GM23338 (cell line): ENCODE data around the gene MARCKSL1. TPM values are rescaled to one million over a fixed set of nuclear protein-coding genes. Genes with fewer than 3 reads are reported as not detected.

Experiments used
- ATAC-seq: fragments of 200-7000 bp; cut with Tn5 transposase; 3 replicates; pipeline ENCODE4 v1.9.1; 2020
- DNase-seq: peaks from one replicate; pipeline ENCODE4 v3.0.0-alpha.2; 2015; ENCODE audit warnings: low spot score
- H2AFZ ChIP-seq: fragments of 200-600 bp; sonication (generic); 2 replicates; pipeline ENCODE4 v1.8.0; 2016; ENCODE audit warnings: antibody characterized with exemption, mild to moderate bottlenecking, moderate library complexity
- H3F3A ChIP-seq: fragments of 200-600 bp; sonication (generic); replicated peaks from 2 replicates; pipeline ENCODE4 v1.8.0; 2017; ENCODE audit warnings: antibody characterized with exemption, mixed run types, low read depth
- H3K27ac ChIP-seq: fragments of 200-600 bp; sonication (generic); 2 replicates; pipeline ENCODE4 v1.6.1; 2016; ENCODE audit warnings: low read depth
- H3K27me3 ChIP-seq: fragments of 200-600 bp; sonication (generic); 2 replicates; pipeline ENCODE4 v1.8.0; 2016; ENCODE audit warnings: mild to moderate bottlenecking, mixed run types, moderate library complexity; ENCODE audit not compliant: insufficient read depth
- H3K36me3 ChIP-seq: fragments of 200-600 bp; sonication (generic); 2 replicates; pipeline ENCODE4 v1.8.0; 2016; ENCODE audit warnings: mild to moderate bottlenecking; ENCODE audit not compliant: insufficient read depth
- H3K4me1 ChIP-seq: fragments of 200-600 bp; sonication (generic); 2 replicates; pipeline ENCODE4 v1.8.0; 2016; ENCODE audit warnings: mild to moderate bottlenecking, moderate library complexity; ENCODE audit not compliant: insufficient read depth
- H3K4me2 ChIP-seq: fragments of 200-600 bp; sonication (generic); 2 replicates; pipeline ENCODE4 v1.7.1; 2017; ENCODE audit warnings: mixed run types
- H3K4me3 ChIP-seq: fragments of 200-600 bp; sonication (generic); 2 replicates; pipeline ENCODE4 v1.6.1; 2016; ENCODE audit warnings: mixed run types
- H3K79me2 ChIP-seq: fragments of 200-600 bp; sonication (generic); replicated peaks from 2 replicates; pipeline ENCODE4 v1.8.0; 2017; ENCODE audit warnings: mild to moderate bottlenecking; ENCODE audit not compliant: insufficient read depth
- H3K9me2 ChIP-seq: fragments of 200-600 bp; sonication (generic); 2 replicates; pipeline ENCODE4 v1.8.0; 2017; ENCODE audit not compliant: insufficient read depth
- H4K20me1 ChIP-seq: fragments of 200-600 bp; sonication (generic); replicated peaks from 2 replicates; pipeline ENCODE4 v1.8.0; 2017; ENCODE audit warnings: mild to moderate bottlenecking; ENCODE audit not compliant: insufficient read depth
- H3K27ac Mint-ChIP-seq: 2 replicates; pipeline ENCODE4 v1.8.0; 2020; ENCODE audit warnings: inconsistent platforms, mild to moderate bottlenecking, moderate library complexity, mixed read lengths
- H3K27me3 Mint-ChIP-seq: 3 replicates; pipeline ENCODE4 v1.8.0; 2022; ENCODE audit warnings: low read depth, mild to moderate bottlenecking, moderate library complexity, mixed read lengths, inconsistent platforms; ENCODE audit not compliant: insufficient read depth, poor library complexity
- H3K36me3 Mint-ChIP-seq: 3 replicates; pipeline ENCODE4 v1.8.0; 2021; ENCODE audit warnings: low read depth, mild to moderate bottlenecking, inconsistent platforms, moderate library complexity, mixed read lengths
- H3K4me1 Mint-ChIP-seq: 3 replicates; pipeline ENCODE4 v1.8.0; 2020; ENCODE audit warnings: mild to moderate bottlenecking, inconsistent platforms, mixed read lengths
- H3K4me3 Mint-ChIP-seq: 3 replicates; pipeline ENCODE4 v1.8.0; 2021; ENCODE audit warnings: moderate library complexity, mild to moderate bottlenecking, inconsistent platforms, mixed read lengths
- H3K9me3 Mint-ChIP-seq: 3 replicates; pipeline ENCODE4 v1.8.0; 2020; ENCODE audit warnings: moderate library complexity, mild to moderate bottlenecking, inconsistent platforms, mixed read lengths
- CREB1 ChIP-seq: fragments of 250-450 bp; sonication (Bioruptor Pico); IDR thresholded peaks from 2 replicates; pipeline ENCODE4 v1.5.0; 2020; ENCODE audit warnings: low read depth, mild to moderate bottlenecking, moderate library complexity
- CTCF ChIP-seq, 2 experiments: fragments of 200-600 bp in 1 of 2; sonication (generic) in 1 of 2; conservative IDR thresholded peaks; 2 replicates each; pipeline versions ENCODE4 v1.5.1 to v1.6.1; 2016 to 2017; ENCODE audit warnings: antibody characterized with exemption in 2 of 2, low read depth in 2 of 2, mild to moderate bottlenecking in 2 of 2, moderate library complexity in 1 of 2
- ETS1 ChIP-seq: IDR thresholded peaks from 2 replicates; pipeline ENCODE4 v1.6.1; 2016; ENCODE audit warnings: antibody characterized with exemption
- EZH2 ChIP-seq: fragments of 200-600 bp; sonication (generic); IDR thresholded peaks from one replicate; pipeline ENCODE4 v1.8.0; 2017; ENCODE audit warnings: antibody characterized with exemption, mild to moderate bottlenecking, low read depth; ENCODE audit not compliant: unreplicated experiment
- EZH2phosphoT487 ChIP-seq: fragments of 200-600 bp; sonication (generic); IDR thresholded peaks from one replicate; pipeline ENCODE4 v1.8.1; 2018; ENCODE audit warnings: antibody characterized with exemption; ENCODE audit not compliant: unreplicated experiment
- JUNB ChIP-seq: IDR thresholded peaks from one replicate; pipeline ENCODE4 v1.6.1; 2016; ENCODE audit warnings: antibody characterized with exemption; ENCODE audit not compliant: unreplicated experiment
- NANOG ChIP-seq: IDR thresholded peaks from 2 replicates; pipeline ENCODE4 v1.6.1; 2016; ENCODE audit warnings: antibody characterized with exemption, borderline replicate concordance
- POLR2AphosphoS5 ChIP-seq: IDR thresholded peaks from 2 replicates; pipeline ENCODE4 v1.6.1; 2016; ENCODE audit warnings: antibody characterized with exemption, low read depth
- REST ChIP-seq: IDR thresholded peaks from one replicate; pipeline ENCODE4 v1.6.1; 2018; ENCODE audit warnings: antibody characterized with exemption; ENCODE audit not compliant: unreplicated experiment
- STAT1 ChIP-seq: IDR thresholded peaks from one replicate; pipeline ENCODE4 v1.6.1; 2016; ENCODE audit warnings: antibody characterized with exemption; ENCODE audit not compliant: unreplicated experiment
- ZNF331 ChIP-seq: fragments of 250-450 bp; sonication (Bioruptor Pico); IDR thresholded peaks from 2 replicates; pipeline ENCODE4 v1.5.0; 2020; ENCODE audit warnings: low read depth, mild to moderate bottlenecking, moderate library complexity
- polyA plus RNA-seq: library from polyadenylated mRNA; unstranded; fragments of >200 nt; fragmentation: Nextera tagmentation; extraction: Ambion mirVana; gene quantifications from 2 replicates; pipeline ENCODE4 v1.2.1, GENCODE V29; 2016
- total RNA-seq: library from RNA; depleted of rRNA; stranded (reverse); fragments of >200 nt; shearing (Covaris generic); gene quantifications from 2 replicates; pipeline ENCODE4 v1.2.3, GENCODE V29; 2014

MARCKSL1 gene
- total and polyA plus RNA-seq, 2 experiments from 2014 or later: 329 to 553 TPM

- TF ChIP-seq CREB1 (CRISPR knock-in tag): no peak
- no peak for TF ChIP-seq ETS1
- no peak for TF ChIP-seq POLR2AphosphoS5
- TF ChIP-seq EZH2: no peak
Observed at GRCh38 chr1:32305310-32305709, 30.7 kb downstream of the MARCKSL1 start (continued).

- no peak overlapping the region for H2AFZ ChIP-seq
- H3F3A ChIP-seq: no peaks in the 10 kb centered on the region
- H3K36me3 Mint-ChIP-seq: peaks cover 45% of the 10 kb centered on the region
- H3K79me2 ChIP-seq: peaks cover 82% of the 10 kb centered on the region
- H3K27me3 Mint-ChIP-seq: peaks cover 4% of the 10 kb centered on the region
- DNase-seq: no peak
- peaks cover 26% of the 10 kb centered on the region; the same call in 1 of the 2 replicates for H4K20me1 ChIP-seq
- no peak overlapping the region for H3K4me2 ChIP-seq
- H3K27me3 ChIP-seq: no peaks in the 10 kb centered on the region
- H3K36me3 ChIP-seq: peaks cover 32% of the 10 kb centered on the region
- no peak for ATAC-seq
- H3K9me3 Mint-ChIP-seq: peaks cover 6% of the 10 kb centered on the region; the same call in 1 of the 3 replicates
- no peak overlapping the region for H3K27ac Mint-ChIP-seq
- H3K4me3 ChIP-seq: no peak overlapping the region
- no peak overlapping the region for H3K4me3 Mint-ChIP-seq
- no peaks in the 10 kb centered on the region for H3K4me1 Mint-ChIP-seq
- H3K27ac ChIP-seq: no peak overlapping the region
- no peaks in the 10 kb centered on the region for H3K4me1 ChIP-seq
- H3K9me2 ChIP-seq: no peaks in the 10 kb centered on the region
- TF ChIP-seq POLR2AphosphoS5: no peak
- TF ChIP-seq CTCF (conservative IDR thresholded peaks at IDR 0.05; ENCODE audit: low read depth in 2 of 2): no peak
- no peak for TF ChIP-seq STAT1
- no peak for TF ChIP-seq EZH2phosphoT487
- TF ChIP-seq CREB1 (CRISPR knock-in tag): no peak
- TF ChIP-seq EZH2: no peak
- TF ChIP-seq ETS1: no peak
- TF ChIP-seq JUNB: no peak
- TF ChIP-seq NANOG: no peak
- TF ChIP-seq ZNF331: no peak
- TF ChIP-seq REST: no peak
Observed at GRCh38 chr1:32303997-32304622, 31.9 kb downstream of the MARCKSL1 start.
